Liver (tissue), 9 donors: ENCODE measurements around the gene ZNF488. TPM values are rescaled to one million over a fixed set of nuclear protein-coding genes. Genes with fewer than 3 reads are reported as not detected.

Source experiments
- DNase-seq: peaks from one replicate; pipeline ENCODE4 v3.0.0-alpha.2; 2017; ENCODE audit warnings: low spot score
- H3K27ac ChIP-seq, 2 donors: one replicate each; pipeline ENCODE4 v1.7.0; 2013; ENCODE audit warnings: inconsistent platforms in 2 of 2, low read length in 2 of 2, control low read depth in 1 of 2, low read depth in 1 of 2, mild to moderate bottlenecking in 1 of 2
- H3K27me3 ChIP-seq, 4 donors: one replicate each; pipeline versions ENCODE4 v1.6.1 to v1.7.0; 2013; ENCODE audit warnings: low read length in 3 of 4, inconsistent platforms in 1 of 4, mild to moderate bottlenecking in 1 of 4, moderate library complexity in 1 of 4; ENCODE audit not compliant: control insufficient read depth in 4 of 4, insufficient read depth in 4 of 4
- H3K36me3 ChIP-seq, 4 donors: one replicate each; pipeline versions ENCODE4 v1.6.1 to v1.7.0; 2013; ENCODE audit warnings: low read length in 3 of 4, mild to moderate bottlenecking in 3 of 4, low read depth in 1 of 4, moderate library complexity in 1 of 4; ENCODE audit not compliant: control insufficient read depth in 4 of 4, insufficient read depth in 3 of 4
- H3K4me1 ChIP-seq, 4 donors: one replicate each; pipeline versions ENCODE4 v1.6.1 to v1.7.0; 2013; ENCODE audit warnings: low read length in 3 of 4, mild to moderate bottlenecking in 3 of 4, moderate library complexity in 1 of 4; ENCODE audit not compliant: control insufficient read depth in 4 of 4, insufficient read depth in 4 of 4
- H3K4me3 ChIP-seq, 3 donors: one replicate each; pipeline versions ENCODE4 v1.6.1 to v1.7.0; 2013; ENCODE audit warnings: low read length in 3 of 3, control low read depth in 1 of 3, low read depth in 1 of 3, mild to moderate bottlenecking in 1 of 3
- H3K9ac ChIP-seq, 2 donors: one replicate each; pipeline ENCODE4 v1.7.0; 2013; ENCODE audit warnings: low read length in 2 of 2, mild to moderate bottlenecking in 2 of 2, moderate library complexity in 2 of 2, control low read depth in 1 of 2, low read depth in 1 of 2
- H3K9me3 ChIP-seq, 4 donors: one replicate each; pipeline versions ENCODE4 v1.6.1 to v1.7.0; 2013; ENCODE audit warnings: low read length in 3 of 4; ENCODE audit not compliant: control insufficient read depth in 4 of 4
- ATF3 ChIP-seq: IDR thresholded peaks from 2 replicates; pipeline ENCODE4 v1.6.1; 2016; ENCODE audit warnings: antibody characterized with exemption
- CTCF ChIP-seq: fragments of 150-350 bp; IDR thresholded peaks from 2 replicates; pipeline ENCODE4 v1.5.1; 2017; ENCODE audit warnings: improper control_type of control experiment, low read depth, low read length; ENCODE audit not compliant: missing input control
- EGR1 ChIP-seq, 2 donors: IDR thresholded peaks; 2 replicates each; pipeline ENCODE4 v1.6.1; 2016 to 2018; ENCODE audit warnings: antibody characterized with exemption in 2 of 2, low read depth in 2 of 2
- FOXA1 ChIP-seq: IDR thresholded peaks from 2 replicates; pipeline ENCODE4 v1.6.1; 2016; ENCODE audit warnings: antibody characterized with exemption
- FOXA2 ChIP-seq: IDR thresholded peaks from 2 replicates; pipeline ENCODE4 v1.6.1; 2016; ENCODE audit warnings: antibody characterized with exemption
- HNF4A ChIP-seq, 2 donors: conservative IDR thresholded peaks; 2 replicates each; pipeline ENCODE4 v1.6.1; 2016; ENCODE audit warnings: antibody characterized with exemption in 2 of 2, mild to moderate bottlenecking in 2 of 2
- HNF4G ChIP-seq: IDR thresholded peaks from 2 replicates; pipeline ENCODE4 v1.6.1; 2016; ENCODE audit warnings: antibody characterized with exemption
- JUND ChIP-seq, 2 donors: IDR thresholded peaks; 2 replicates each; pipeline ENCODE4 v1.6.1; 2016; ENCODE audit warnings: antibody characterized with exemption in 2 of 2
- MAX ChIP-seq: IDR thresholded peaks from 2 replicates; pipeline ENCODE4 v1.6.1; 2016; ENCODE audit warnings: antibody characterized with exemption
- RAD21 ChIP-seq, 2 donors: IDR thresholded peaks; 2 replicates each; pipeline ENCODE4 v1.6.1; 2016; ENCODE audit warnings: antibody characterized with exemption in 2 of 2, mild to moderate bottlenecking in 2 of 2
- REST ChIP-seq: IDR thresholded peaks from 2 replicates; pipeline ENCODE4 v1.6.1; 2016; ENCODE audit warnings: antibody characterized with exemption, mild to moderate bottlenecking
- RXRA ChIP-seq, 2 donors: IDR thresholded peaks; 2 replicates each; pipeline ENCODE4 v1.6.1; 2017 to 2018; ENCODE audit warnings: antibody characterized with exemption in 2 of 2, mild to moderate bottlenecking in 1 of 2
- TAF1 ChIP-seq: conservative IDR thresholded peaks from 2 replicates; pipeline ENCODE4 v1.6.1; 2016; ENCODE audit warnings: antibody characterized with exemption, mild to moderate bottlenecking
- YY1 ChIP-seq: IDR thresholded peaks from 2 replicates; pipeline ENCODE4 v1.6.1; 2016; ENCODE audit warnings: antibody characterized with exemption, mild to moderate bottlenecking
- ZBTB33 ChIP-seq: IDR thresholded peaks from 2 replicates; pipeline ENCODE4 v1.6.1; 2016; ENCODE audit warnings: antibody characterized with exemption
- WGBS: extraction: QIAGEN DNeasy Blood & Tissue Kit; methylation state at CpG from one replicate; pipeline ENCODE4 v1.1.7; 2013; 5-methylcytosine and 5-hydroxymethylcytosine counted together
- polyA plus RNA-seq, 2 donors: library from polyadenylated mRNA; stranded (reverse) in 1 of 2; unstranded in 1 of 2; fragments of 200-250 nt in 1 of 2; fragments of >200 nt in 1 of 2; fragmentation: Nextera tagmentation in 1 of 2; extraction: Ambion mirVana in 1 of 2; gene quantifications; one replicate each; pipeline versions ENCODE4 v1.2.1 to v1.2.3, GENCODE V29; 2013 to 2015
- total RNA-seq, 2 donors: library from RNA; depleted of rRNA; stranded (reverse); fragments of >200 nt; gene quantifications; one replicate each; pipeline ENCODE4 v1.2.3, GENCODE V29; 2014
- donor health status: healthy.
- donor health status: healthy.
- donor health status: healthy.
- donor health status: healthy.
- donor health status: healthy.

Gene ZNF488
- total and polyA plus RNA-seq, 4 donors = 0.02 to 0.09 TPM; not detected in 2

GRCh38 chr10:47380341-47381102, 3.6 kb downstream of the ZNF488 start:
- Histone ChIP-seq H3K4me3 (no peak overlapping the region), H3K36me3 (no peaks in the 10 kb centered on the region), H3K27ac (no peak overlapping the region), H3K9me3 (no peaks in the 10 kb centered on the region), H3K4me1 (peaks cover 0 to 10% (median 3%) of the 10 kb centered on the region in 4 donors), H3K9ac (no peak overlapping the region), H3K27me3 (no peaks in the 10 kb centered on the region)
- DNase-seq = peak; percentile 17
- TF ChIP-seq ZBTB33 = no peak
- TF ChIP-seq HNF4A (conservative IDR thresholded peaks at IDR 0.05) = peak in 1 of 2 donors; percentile 55
- TF ChIP-seq FOXA2 = no peak
- no peak for TF ChIP-seq REST
- TF ChIP-seq RXRA (IDR thresholded peaks at IDR 0.05) = no peak
- TF ChIP-seq MAX = no peak
- no peak for TF ChIP-seq EGR1 (IDR thresholded peaks at IDR 0.05; ENCODE audit: low read depth in 2 of 2)
- 68% methylated on average over 8 of the region's 8 CpGs for WGBS

GRCh38 chr10:47379901-47380300, 4.2 kb downstream of the ZNF488 start:
- Histone ChIP-seq H3K27me3 (no peaks in the 10 kb centered on the region), H3K4me1 (peaks cover 0 to 9% (median 3%) of the 10 kb centered on the region in 4 donors), H3K9me3 (no peaks in the 10 kb centered on the region), H3K27ac (no peak overlapping the region), H3K36me3 (no peaks in the 10 kb centered on the region), H3K9ac (no peak overlapping the region), H3K4me3 (no peak overlapping the region)
- WGBS = 64% methylated on average over 11 of the region's 11 CpGs
- DNase-seq = peak; percentile 31
- no peak for TF ChIP-seq YY1
- TF ChIP-seq RAD21 (IDR thresholded peaks at IDR 0.05) = no peak
- TF ChIP-seq MAX = no peak
- no peak for TF ChIP-seq FOXA1
- TF ChIP-seq CTCF = no peak
- no peak for TF ChIP-seq EGR1 (IDR thresholded peaks at IDR 0.05; ENCODE audit: low read depth in 2 of 2)
- no peak for TF ChIP-seq ZBTB33
- TF ChIP-seq ATF3 = no peak
- TF ChIP-seq HNF4A (conservative IDR thresholded peaks at IDR 0.05) = no peak
- no peak for TF ChIP-seq HNF4G
- TF ChIP-seq TAF1 = no peak
- TF ChIP-seq JUND (IDR thresholded peaks at IDR 0.05) = no peak
